HCT116 (cell line): ENCODE results near the gene FAM131C. TPM values are rescaled to one million over a fixed set of nuclear protein-coding genes. Genes with fewer than 3 reads are reported as not detected.

Experiments used
- ATAC-seq: fragments of 200-7000 bp; cut with Tn5 transposase; 2 replicates; pipeline ENCODE4 v1.9.1; 2020; ENCODE audit warnings: mild to moderate bottlenecking, moderate library complexity
- BruUV-seq: library from RNA; stranded (reverse); fragments of 400-500 nt; replicated peaks from 2 replicates; lab custom pipeline; 2021; lab: Mats Ljungman, UMichigan
- CTCF ChIA-PET: fragments of 300-600 bp; sonication (Branson Sonifier 250); formaldehyde crosslinking; loops from one replicate; lab custom pipeline; 2021; ENCODE audit warnings: antibody characterized with exemption; lab: Charles Lee
- POLR2A ChIA-PET: fragments of 300-600, 350-600 bp; sonication (Branson Sonifier 250); formaldehyde crosslinking; loops from one replicate; lab custom pipeline; 2021; ENCODE audit warnings: antibody characterized with exemption; lab: Charles Lee
- RAD21 ChIA-PET, 2 experiments: fragments of 300-600 bp; sonication (Branson Sonifier 250); formaldehyde crosslinking; loops; one replicate each; lab custom pipeline; 2023; ENCODE audit warnings: low total read pairs in 2 of 2; ENCODE audit not compliant: uncharacterized antibody in 2 of 2, unreplicated experiment in 2 of 2, low non-redundant PET in 1 of 2; lab: Charles Lee
- DNase-seq: peaks from one replicate; pipeline ENCODE4 v3.0.0-alpha.2; 2010; ENCODE audit warnings: low read depth, low spot score
- H2AFZ ChIP-seq: fragments of 200-600 bp; shearing (Covaris generic), sonication (generic); 2 replicates; pipeline ENCODE4 v1.6.1; 2017; ENCODE audit warnings: low read depth, mixed run types, mixed read lengths, antibody characterized with exemption, low read length; ENCODE audit not compliant: poor library complexity, severe bottlenecking
- H3K27ac ChIP-seq: 2 replicates; pipeline ENCODE4 v1.5.1; 2012; ENCODE audit warnings: low read depth, low read length
- H3K27me3 ChIP-seq: fragments of 200-600 bp; sonication (generic); 2 replicates; pipeline ENCODE4 v1.6.1; 2016; ENCODE audit warnings: mixed run types, low read length, mixed read lengths; ENCODE audit not compliant: insufficient read depth
- H3K36me3 ChIP-seq, 2 experiments: fragments of 200-500 bp in 1 of 2; fragments of 200-600 bp in 1 of 2; sonication (Bioruptor generic) in 1 of 2; sonication (generic) in 1 of 2; 2 replicates each; pipeline versions ENCODE4 v1.5.1 to v1.6.1; 2014 to 2016; ENCODE audit warnings: low read length in 2 of 2, inconsistent platforms in 1 of 2, mixed read lengths in 1 of 2, mixed run types in 1 of 2; ENCODE audit not compliant: insufficient read depth in 2 of 2, control insufficient read depth in 1 of 2
- H3K4me1 ChIP-seq, 2 experiments: fragments of 200-600 bp in 1 of 2; sonication (generic) in 1 of 2; 2 replicates each; pipeline versions ENCODE4 v1.5.1 to v1.6.1; 2012 to 2017; ENCODE audit warnings: low read length in 2 of 2, inconsistent platforms in 1 of 2, mild to moderate bottlenecking in 1 of 2, mixed read lengths in 1 of 2, mixed run types in 1 of 2, moderate library complexity in 1 of 2; ENCODE audit not compliant: insufficient read depth in 2 of 2, control insufficient read depth in 1 of 2
- H3K4me2 ChIP-seq: fragments of 200-600 bp; sonication (generic); 2 replicates; pipeline ENCODE4 v1.6.1; 2017; ENCODE audit warnings: mixed run types, low read length, mixed read lengths
- H3K4me3 ChIP-seq, 2 experiments: fragments of 200-600 bp in 1 of 2; sonication (generic) in 1 of 2; replicated peaks in 1 of 2; 2 replicates each; pipeline ENCODE4 v1.5.1; 2011 to 2016; ENCODE audit warnings: low read length in 2 of 2, control low read depth in 1 of 2, low read depth in 1 of 2, mild to moderate bottlenecking in 1 of 2, mixed read lengths in 1 of 2, mixed run types in 1 of 2
- H3K79me2 ChIP-seq: fragments of 200-600 bp; sonication (generic); 2 replicates; pipeline ENCODE4 v1.6.1; 2017; ENCODE audit warnings: mild to moderate bottlenecking, mixed run types, low read length, moderate library complexity, mixed read lengths; ENCODE audit not compliant: insufficient read depth
- H3K9ac ChIP-seq: fragments of 200-600 bp; sonication (generic); 2 replicates; pipeline ENCODE4 v1.6.1; 2016; ENCODE audit warnings: low read length, mixed read lengths
- H3K9me2 ChIP-seq: fragments of 200-600 bp; sonication (generic), shearing (Covaris generic); 2 replicates; pipeline ENCODE4 v1.6.1; 2017; ENCODE audit warnings: mixed run types, mild to moderate bottlenecking, moderate library complexity; ENCODE audit not compliant: insufficient read depth
- H3K9me3 ChIP-seq, 2 experiments: fragments of 200-500 bp in 1 of 2; fragments of 200-600 bp in 1 of 2; sonication (Bioruptor generic) in 1 of 2; sonication (generic) in 1 of 2; 2 replicates each; pipeline ENCODE4 v1.6.1; 2014 to 2017; ENCODE audit warnings: low read length in 2 of 2, mixed read lengths in 2 of 2, inconsistent platforms in 1 of 2, low read depth in 1 of 2, mild to moderate bottlenecking in 1 of 2, mixed run types in 1 of 2, moderate library complexity in 1 of 2; ENCODE audit not compliant: control insufficient read depth in 1 of 2, insufficient read depth in 1 of 2
- H4K20me1 ChIP-seq: fragments of 200-600 bp; sonication (generic), shearing (Covaris generic); 2 replicates; pipeline ENCODE4 v1.6.1; 2017; ENCODE audit warnings: mixed run types, mild to moderate bottlenecking, moderate library complexity; ENCODE audit not compliant: insufficient read depth
- CBX3 ChIP-seq: IDR thresholded peaks from 2 replicates; pipeline ENCODE4 v1.6.1; 2012; ENCODE audit warnings: low read depth
- EGR1 ChIP-seq: IDR thresholded peaks from 2 replicates; pipeline ENCODE4 v1.6.1; 2012; ENCODE audit warnings: low read depth
- FOSL1 ChIP-seq: IDR thresholded peaks from 2 replicates; pipeline ENCODE4 v1.6.1; 2012; ENCODE audit warnings: low read depth
- JUND ChIP-seq: IDR thresholded peaks from 2 replicates; pipeline ENCODE4 v1.6.1; 2012
- REST ChIP-seq: IDR thresholded peaks from 2 replicates; pipeline ENCODE4 v1.6.1; 2012; ENCODE audit warnings: low read depth
- SIN3A ChIP-seq: IDR thresholded peaks from 2 replicates; pipeline ENCODE4 v1.6.1; 2012; ENCODE audit warnings: low read depth
- SP1 ChIP-seq: IDR thresholded peaks from 2 replicates; pipeline ENCODE4 v1.6.1; 2012; ENCODE audit warnings: low read depth
- YY1 ChIP-seq: IDR thresholded peaks from 2 replicates; pipeline ENCODE4 v1.6.1; 2011; ENCODE audit warnings: low read length, low read depth, moderate library complexity, mild to moderate bottlenecking; ENCODE audit not compliant: insufficient replicate concordance; ENCODE audit errors: extremely low read depth
- ZBTB33 ChIP-seq: IDR thresholded peaks from 2 replicates; pipeline ENCODE4 v1.6.1; 2011; ENCODE audit warnings: mild to moderate bottlenecking, low read length, moderate library complexity; ENCODE audit not compliant: insufficient replicate concordance; ENCODE audit errors: extremely low read depth
- intact Hi-C: fragments of 100-400 bp; cut with micrococcal nuclease; formaldehyde crosslinking; loops from 2 replicates; pipeline ENCODE4 v1.10.0; 2022
- total RNA-seq: library from RNA; stranded (reverse); gene quantifications from one replicate; pipeline ENCODE4 v1.2.1, GENCODE V29; 2021; ENCODE audit not compliant: unreplicated experiment
- TF ChIP-seq, protein P1 (sequence below): IDR thresholded peaks from 2 replicates; pipeline ENCODE4 v1.6.1; 2012

The FAM131C gene
- total RNA-seq, 1 experiment from 2014 or later, result 11.6 TPM

GRCh38 chr1:16088351-16088911 lies 15.0 kb upstream of the FAM131C start:
- intact Hi-C loops, result no loop called here
- BruUV-seq, result no TSS peak
- RAD21 ChIA-PET, result no interaction called here
- ATAC-seq (no peak), DNase-seq (no peak)
- Histone ChIP-seq H3K4me2 (peak overlapping the region; percentile 12; the same call in 1 of the 2 replicates), H3K4me1 (peaks cover 3 to 16% of the 10 kb centered on the region in 2 experiments; a peak in 2 of 4 replicates), H3K9me3 (no peaks in the 10 kb centered on the region), H3K4me3 (no peak overlapping the region), H3K27ac (no peak overlapping the region), H3K9me2 (no peaks in the 10 kb centered on the region), H2AFZ (no peak overlapping the region), H3K27me3 (no peaks in the 10 kb centered on the region), H3K36me3 (no peaks in the 10 kb centered on the region), H4K20me1 (no peaks in the 10 kb centered on the region), H3K79me2 (no peaks in the 10 kb centered on the region), H3K9ac (no peak overlapping the region)
- POLR2A ChIA-PET, result no interaction called here
- CTCF ChIA-PET, result no interaction called here
- TF ChIP-seq ZBTB33, result no peak
- TF ChIP-seq, protein P1, sequence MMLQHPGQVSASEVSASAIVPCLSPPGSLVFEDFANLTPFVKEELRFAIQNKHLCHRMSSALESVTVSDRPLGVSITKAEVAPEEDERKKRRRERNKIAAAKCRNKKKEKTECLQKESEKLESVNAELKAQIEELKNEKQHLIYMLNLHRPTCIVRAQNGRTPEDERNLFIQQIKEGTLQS, result no peak
- TF ChIP-seq REST, result no peak
- no peak for TF ChIP-seq CBX3
- no peak for TF ChIP-seq YY1
- no peak for TF ChIP-seq FOSL1
- no peak for TF ChIP-seq SP1
- no peak for TF ChIP-seq EGR1
- TF ChIP-seq SIN3A, result no peak
- TF ChIP-seq JUND, result no peak
